ENCODE measurements around the gene NTN1. TPM values are rescaled to one million over a fixed set of nuclear protein-coding genes. Genes with fewer than 3 reads are reported as not detected.

Gene NTN1
- total and polyA plus RNA-seq, 12 donors, result 0.12 to 0.84 (median 0.28) TPM

DNA sequence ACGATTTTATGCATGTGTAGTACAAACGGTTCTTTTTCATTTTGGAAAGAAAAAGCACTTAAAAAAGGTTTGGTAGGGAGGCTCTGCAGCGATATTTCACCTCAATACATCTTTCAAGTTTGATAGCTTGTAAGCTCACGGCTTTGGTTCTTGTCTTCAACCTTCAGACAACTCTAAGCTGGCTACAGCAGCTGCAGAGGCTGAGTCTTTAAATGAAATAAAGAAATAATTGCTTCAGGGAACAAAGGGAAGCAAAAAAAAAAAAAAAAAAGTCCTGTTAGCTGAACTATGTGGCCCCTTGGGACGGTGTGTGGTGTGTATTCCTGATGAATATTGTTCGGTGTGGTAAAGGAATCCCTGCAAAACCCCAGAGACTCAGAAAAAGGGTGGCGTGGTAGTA is 265.1 kb downstream of the NTN1 start:
- no peak for DNase-seq
- Histone ChIP-seq H3K9me3 (replicated peaks in 1 of 3) (no peaks in the 10 kb centered on the region), H3K4me1 (replicated peaks in 1 of 2) (no peaks in the 10 kb centered on the region), H3K36me3 (replicated peaks in 1 of 2) (no peaks in the 10 kb centered on the region), H3K27me3 (no peaks in the 10 kb centered on the region), H3K27ac (no peak overlapping the region), H3K4me3 (no peak overlapping the region)
- intact Hi-C loops (cut with DNase I), result no loop called here
- no peak for TF ChIP-seq CTCF (IDR thresholded peaks at IDR 0.05)
- TF ChIP-seq POLR2A (IDR thresholded peaks at IDR 0.05), result no peak
- 80 to 85% (median 84%) methylated on average over 7 of the region's 7 CpGs for WGBS, 4 donors

DNA sequence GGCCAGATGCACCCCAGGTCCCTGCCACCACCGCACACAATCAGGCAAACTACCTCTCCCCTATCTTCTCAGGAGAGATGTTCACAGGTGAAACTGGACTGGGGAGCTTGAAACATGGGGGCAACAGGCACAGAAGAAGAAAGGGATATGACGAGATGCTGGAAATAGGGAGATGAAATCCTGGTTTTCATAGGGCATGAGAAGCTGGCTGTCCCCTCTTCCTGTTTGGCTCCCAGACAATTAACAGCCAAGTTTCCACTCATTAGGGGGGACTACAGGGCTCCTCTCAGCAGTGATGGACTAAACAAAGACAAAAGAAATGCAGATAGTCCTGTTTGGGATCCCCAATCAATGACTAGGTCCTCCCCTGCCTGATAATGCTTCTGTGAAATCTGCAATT is 266.0 kb downstream of the NTN1 start:
- no peaks in the 10 kb centered on the region for H3K4me1 ChIP-seq (replicated peaks in 1 of 2)

GRCh38 chr17:9290226-9290613 is 268.9 kb downstream of the NTN1 start:
- no peaks in the 10 kb centered on the region for H3K36me3 ChIP-seq (replicated peaks in 1 of 2)
- DNase-seq, result no peak
- no peak for TF ChIP-seq CTCF (IDR thresholded peaks at IDR 0.05)
- TF ChIP-seq POLR2A (IDR thresholded peaks at IDR 0.05), result no peak
- no peaks in the 10 kb centered on the region for H3K27me3 ChIP-seq
- 76 to 94% (median 86%) methylated on average over 7 of the region's 7 CpGs for WGBS, 4 donors
- H3K27ac ChIP-seq, result no peak overlapping the region
- intact Hi-C loops (cut with DNase I), result no loop called here
- H3K9me3 ChIP-seq (replicated peaks in 1 of 3), result no peaks in the 10 kb centered on the region
- H3K4me3 ChIP-seq, result no peak overlapping the region
- no peaks in the 10 kb centered on the region for H3K4me1 ChIP-seq (replicated peaks in 1 of 2)

More for the DNA sequence above, 266.0 kb downstream of the NTN1 start:
- Histone ChIP-seq H3K27me3 (no peaks in the 10 kb centered on the region), H3K9me3 (replicated peaks in 1 of 3) (no peaks in the 10 kb centered on the region), H3K4me3 (no peak overlapping the region), H3K36me3 (replicated peaks in 1 of 2) (no peaks in the 10 kb centered on the region), H3K27ac (no peak overlapping the region)
- intact Hi-C loops (cut with DNase I), result no loop called here
- 83 to 95% (median 88%) methylated on average over 2 of the region's 2 CpGs for WGBS, 4 donors
- no peak for TF ChIP-seq POLR2A (IDR thresholded peaks at IDR 0.05)
- no peak for TF ChIP-seq CTCF (IDR thresholded peaks at IDR 0.05)
- DNase-seq, result no peak

DNA sequence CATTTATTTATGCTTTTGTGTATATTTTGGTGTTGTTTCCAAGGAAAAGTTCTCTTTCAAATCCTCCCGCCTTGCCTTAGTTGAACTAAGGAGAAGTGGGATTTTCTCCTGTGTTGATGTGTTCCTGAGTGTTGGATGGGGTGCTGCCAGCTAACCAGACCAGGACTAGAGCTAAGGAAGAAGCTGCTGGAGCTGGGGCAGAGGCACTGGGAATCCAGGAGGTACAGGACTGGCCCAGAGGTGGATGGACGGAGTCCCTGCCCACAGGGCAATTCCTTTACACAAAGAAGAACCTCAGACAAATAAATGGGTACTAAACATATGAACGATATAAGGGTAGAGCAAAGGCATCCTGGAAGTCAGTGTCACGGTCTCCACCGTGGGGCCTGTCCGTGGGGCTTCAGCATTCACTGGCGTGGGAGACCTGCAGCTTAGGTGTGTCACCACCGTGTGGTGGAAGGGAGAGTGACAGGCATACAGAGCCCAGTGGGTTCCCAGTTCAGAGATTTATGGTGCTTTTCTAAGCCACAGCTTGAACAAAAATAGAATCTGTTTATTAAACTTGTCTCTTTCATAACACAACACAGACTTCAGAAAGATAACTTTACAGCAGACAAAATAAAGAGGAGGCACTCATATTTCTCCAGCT is 270.7 kb downstream of the NTN1 start:
- Histone ChIP-seq H3K27ac (no peak overlapping the region), H3K4me1 (replicated peaks in 1 of 2) (no peaks in the 10 kb centered on the region)

More for the DNA sequence above, 270.7 kb downstream of the NTN1 start:
- Histone ChIP-seq H3K27me3 (no peaks in the 10 kb centered on the region), H3K36me3 (replicated peaks in 1 of 2) (no peaks in the 10 kb centered on the region), H3K9me3 (replicated peaks in 1 of 3) (no peaks in the 10 kb centered on the region), H3K4me3 (no peak overlapping the region)
- intact Hi-C loops (cut with DNase I), result no loop called here
- TF ChIP-seq CTCF (IDR thresholded peaks at IDR 0.05) (peak in 5 of 6 experiments; percentile 41 to 62 (median 54)), POLR2A (IDR thresholded peaks at IDR 0.05) (no peak)
- peak; percentile 16 to 59 (median 30) for DNase-seq
- 48 to 59% (median 54%) methylated on average over 8 of the region's 8 CpGs for WGBS, 4 donors

Measured in adrenal gland (tissue), 12 donors.